ENCODE measurements around the gene SLC27A5.

Gene SLC27A5

DNA sequence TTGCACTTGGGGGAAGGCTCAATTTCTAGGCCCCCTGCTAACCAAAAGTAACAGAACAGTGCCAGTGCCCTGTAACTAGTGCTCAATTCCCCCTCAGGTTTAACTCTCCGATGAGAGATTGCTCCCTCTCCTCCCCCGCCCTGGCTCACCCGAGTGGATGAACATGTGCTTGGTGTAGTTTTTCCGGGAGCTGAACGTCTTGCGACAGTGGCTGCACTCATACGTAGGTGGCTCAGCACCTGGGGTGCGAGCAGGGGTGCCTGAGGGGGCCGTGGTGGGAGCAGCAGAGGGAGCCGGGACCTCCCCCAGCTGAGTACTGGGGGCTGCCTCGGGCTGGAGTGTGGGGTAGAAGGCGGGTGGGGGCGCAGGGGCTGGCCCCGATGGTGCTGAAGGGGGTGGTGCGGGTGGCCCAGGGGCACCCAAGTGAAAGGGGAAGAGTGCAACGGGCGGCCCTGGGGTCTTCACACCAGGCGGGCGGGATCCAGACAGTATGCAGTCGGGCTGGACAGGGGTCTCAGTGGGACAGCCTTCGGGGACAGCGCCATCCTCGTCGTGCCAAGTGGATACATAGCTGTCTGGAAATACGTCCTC is 4.5 kb upstream of the SLC27A5 start:
- Histone ChIP-seq H3K4me3 (ENCODE audit: low read depth in 1 of 2, low read length in 2 of 2) (no peak overlapping the region), H3K27ac (ENCODE audit: low read length) (no peak overlapping the region), H3K27me3 (ENCODE audit: insufficient read depth, low read length, poor library complexity) (no peaks in the 10 kb centered on the region), H3K4me2 (ENCODE audit: insufficient read depth, low read length) (peak overlapping the region; percentile 98), H3K9ac (ENCODE audit: low read depth, low read length) (peak overlapping the region; percentile 79; the same call in 1 of the 2 replicates), H3K36me3 (ENCODE audit: insufficient read depth, low read length) (peaks cover 29% of the 10 kb centered on the region), H3K4me1 (ENCODE audit: insufficient read depth, low read length) (peaks cover 63% of the 10 kb centered on the region), H2AFZ (ENCODE audit: low read depth, low read length) (no peak overlapping the region), H3K79me2 (ENCODE audit: insufficient read depth, low read length) (peaks cover 60% of the 10 kb centered on the region), H3K9me3 (ENCODE audit: insufficient read depth, low read length, severe bottlenecking) (no peaks in the 10 kb centered on the region), H4K20me1 (ENCODE audit: insufficient read depth, low read length) (peaks cover 21% of the 10 kb centered on the region)
- DNase-seq = no peak
- ATAC-seq (ENCODE audit: insufficient read depth, low read depth) = no peak
- TF ChIP-seq, protein P1, sequence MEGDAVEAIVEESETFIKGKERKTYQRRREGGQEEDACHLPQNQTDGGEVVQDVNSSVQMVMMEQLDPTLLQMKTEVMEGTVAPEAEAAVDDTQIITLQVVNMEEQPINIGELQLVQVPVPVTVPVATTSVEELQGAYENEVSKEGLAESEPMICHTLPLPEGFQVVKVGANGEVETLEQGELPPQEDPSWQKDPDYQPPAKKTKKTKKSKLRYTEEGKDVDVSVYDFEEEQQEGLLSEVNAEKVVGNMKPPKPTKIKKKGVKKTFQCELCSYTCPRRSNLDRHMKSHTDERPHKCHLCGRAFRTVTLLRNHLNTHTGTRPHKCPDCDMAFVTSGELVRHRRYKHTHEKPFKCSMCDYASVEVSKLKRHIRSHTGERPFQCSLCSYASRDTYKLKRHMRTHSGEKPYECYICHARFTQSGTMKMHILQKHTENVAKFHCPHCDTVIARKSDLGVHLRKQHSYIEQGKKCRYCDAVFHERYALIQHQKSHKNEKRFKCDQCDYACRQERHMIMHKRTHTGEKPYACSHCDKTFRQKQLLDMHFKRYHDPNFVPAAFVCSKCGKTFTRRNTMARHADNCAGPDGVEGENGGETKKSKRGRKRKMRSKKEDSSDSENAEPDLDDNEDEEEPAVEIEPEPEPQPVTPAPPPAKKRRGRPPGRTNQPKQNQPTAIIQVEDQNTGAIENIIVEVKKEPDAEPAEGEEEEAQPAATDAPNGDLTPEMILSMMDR (IDR thresholded peaks at IDR 0.05; ENCODE audit: borderline replicate concordance, extremely low read depth, low read length, poor library complexity, severe bottlenecking) = no peak
- TF ChIP-seq EZH2 (IDR thresholded peaks at IDR 0.05; ENCODE audit: borderline replicate concordance, low read depth, low read length, severe bottlenecking) = no peak

DNA sequence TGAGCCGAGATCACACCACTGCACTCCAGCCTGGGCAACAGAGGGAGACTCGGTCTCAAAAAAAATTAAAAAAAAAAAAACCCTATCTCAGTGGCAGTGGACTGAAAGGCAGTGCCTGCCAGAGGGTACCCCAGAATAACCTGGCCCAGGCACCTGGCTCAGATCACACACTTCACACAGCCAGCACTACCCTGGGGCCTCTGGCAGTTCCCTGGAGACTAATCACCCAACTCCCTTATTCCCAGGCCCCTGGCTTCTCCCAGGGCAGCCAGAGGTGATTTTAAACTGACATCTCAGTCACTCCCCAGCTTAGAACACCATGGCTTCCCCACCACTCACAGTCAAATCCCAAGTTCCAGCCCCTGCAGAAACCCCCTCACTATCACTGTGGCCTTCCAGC is 3.5 kb upstream of the SLC27A5 start:
- peaks cover 29% of the 10 kb centered on the region for H3K36me3 ChIP-seq (ENCODE audit: insufficient read depth, low read length)
- H3K4me1 ChIP-seq (ENCODE audit: insufficient read depth, low read length) = peaks cover 58% of the 10 kb centered on the region
- TF ChIP-seq EZH2 (IDR thresholded peaks at IDR 0.05; ENCODE audit: borderline replicate concordance, low read depth, low read length, severe bottlenecking) = no peak
- TF ChIP-seq, protein P1 (IDR thresholded peaks at IDR 0.05; ENCODE audit: borderline replicate concordance, extremely low read depth, low read length, poor library complexity, severe bottlenecking) = no peak
- no peak overlapping the region for H2AFZ ChIP-seq (ENCODE audit: low read depth, low read length)
- DNase-seq = no peak
- peaks cover 21% of the 10 kb centered on the region for H4K20me1 ChIP-seq (ENCODE audit: insufficient read depth, low read length)
- H3K9me3 ChIP-seq (ENCODE audit: insufficient read depth, low read length, severe bottlenecking) = no peaks in the 10 kb centered on the region
- H3K9ac ChIP-seq (ENCODE audit: low read depth, low read length) = peak overlapping the region; percentile 79
- peaks cover 58% of the 10 kb centered on the region for H3K79me2 ChIP-seq (ENCODE audit: insufficient read depth, low read length)
- H3K4me2 ChIP-seq (ENCODE audit: insufficient read depth, low read length) = peak overlapping the region; percentile 98
- H3K27ac ChIP-seq (ENCODE audit: low read length) = 0 out of 2 replicates have a peak overlapping the region, but pooled peaks have one; percentile 25
- 0 out of 4 replicates have a peak overlapping the region, but pooled peaks of 1 of the 2 experiments have one; percentile 39 for H3K4me3 ChIP-seq (ENCODE audit: low read depth in 1 of 2, low read length in 2 of 2)
- no peaks in the 10 kb centered on the region for H3K27me3 ChIP-seq (ENCODE audit: insufficient read depth, low read length, poor library complexity)
- ATAC-seq (ENCODE audit: insufficient read depth, low read depth) = no peak

DNA sequence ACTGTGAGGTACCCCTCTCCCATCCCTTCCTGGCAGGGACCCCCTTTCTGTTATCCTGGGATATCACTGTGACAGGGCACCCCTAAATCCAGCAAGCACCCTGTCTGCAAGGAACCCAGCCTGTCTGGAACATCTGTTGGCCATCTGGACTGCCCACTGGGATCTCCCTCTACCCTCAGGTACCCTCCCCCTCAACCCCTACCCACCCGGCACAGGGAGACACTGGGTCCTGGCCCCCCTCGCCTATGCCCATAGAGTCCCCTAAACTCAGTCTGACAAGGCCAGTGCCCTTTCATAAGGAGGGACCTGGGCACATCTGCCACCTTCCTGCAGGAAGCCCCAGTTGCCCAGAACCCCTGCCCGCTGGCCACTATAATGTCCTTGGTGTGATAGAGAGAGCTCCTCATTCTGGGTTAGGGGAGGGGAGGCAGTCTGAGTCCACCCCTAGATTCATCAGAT is 2.8 kb upstream of the SLC27A5 start:
- Histone ChIP-seq H2AFZ (ENCODE audit: low read depth, low read length) (peak overlapping the region; percentile 9; the same call in 1 of the 2 replicates), H3K9me3 (ENCODE audit: insufficient read depth, low read length, severe bottlenecking) (no peaks in the 10 kb centered on the region), H3K79me2 (ENCODE audit: insufficient read depth, low read length) (peaks cover 54% of the 10 kb centered on the region), H3K9ac (ENCODE audit: low read depth, low read length) (peak overlapping the region; percentile 79), H3K27me3 (ENCODE audit: insufficient read depth, low read length, poor library complexity) (no peaks in the 10 kb centered on the region), H3K4me1 (ENCODE audit: insufficient read depth, low read length) (peaks cover 55% of the 10 kb centered on the region), H3K4me2 (ENCODE audit: insufficient read depth, low read length) (peak overlapping the region; percentile 98), H3K36me3 (ENCODE audit: insufficient read depth, low read length) (peaks cover 29% of the 10 kb centered on the region), H3K27ac (ENCODE audit: low read length) (peak overlapping the region; percentile 91), H4K20me1 (ENCODE audit: insufficient read depth, low read length) (peaks cover 21% of the 10 kb centered on the region), H3K4me3 (ENCODE audit: low read depth in 1 of 2, low read length in 2 of 2) (peak overlapping the region; percentile 56 to 94; a peak in 3 of 4 replicates)
- TF ChIP-seq EZH2 (IDR thresholded peaks at IDR 0.05; ENCODE audit: borderline replicate concordance, low read depth, low read length, severe bottlenecking) = no peak
- TF ChIP-seq, protein P1 (IDR thresholded peaks at IDR 0.05; ENCODE audit: borderline replicate concordance, extremely low read depth, low read length, poor library complexity, severe bottlenecking) = no peak
- DNase-seq (no peak), ATAC-seq (ENCODE audit: insufficient read depth, low read depth) (no peak)

Data from DND-41 (cell line).